HG03558 (cell line): ENCODE measurements around the gene CTNNA2.

ENCODE experiments used
- ATAC-seq: cut with Tn5 transposase; IDR thresholded peaks from one replicate; pipeline ENCODE4 v1.9.1; 2021; ENCODE audit warnings: moderate number of reproducible peaks; ENCODE audit not compliant: unreplicated experiment; ENCODE audit errors: extremely low read depth

Gene CTNNA2

DNA sequence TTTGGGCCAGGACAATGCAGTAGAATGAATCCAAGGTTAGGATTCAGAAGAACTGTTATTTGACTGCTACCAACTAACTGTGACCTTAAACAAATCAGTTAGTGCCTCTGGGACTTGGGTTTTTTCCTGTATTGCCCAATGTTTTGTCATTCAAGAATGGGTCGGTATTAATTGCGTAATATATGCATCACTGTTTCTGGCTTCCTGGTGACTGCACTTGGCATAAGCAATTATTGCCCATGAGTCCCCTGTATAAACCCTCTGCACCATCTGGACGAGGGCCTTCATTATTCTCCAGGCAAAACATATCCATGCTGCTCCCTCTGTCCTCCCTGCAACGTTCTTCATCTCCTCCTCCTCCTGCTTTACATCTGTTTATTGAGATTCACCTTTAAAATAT lies 1047.5 kb downstream of the CTNNA2 start:
- no peak for ATAC-seq

DNA sequence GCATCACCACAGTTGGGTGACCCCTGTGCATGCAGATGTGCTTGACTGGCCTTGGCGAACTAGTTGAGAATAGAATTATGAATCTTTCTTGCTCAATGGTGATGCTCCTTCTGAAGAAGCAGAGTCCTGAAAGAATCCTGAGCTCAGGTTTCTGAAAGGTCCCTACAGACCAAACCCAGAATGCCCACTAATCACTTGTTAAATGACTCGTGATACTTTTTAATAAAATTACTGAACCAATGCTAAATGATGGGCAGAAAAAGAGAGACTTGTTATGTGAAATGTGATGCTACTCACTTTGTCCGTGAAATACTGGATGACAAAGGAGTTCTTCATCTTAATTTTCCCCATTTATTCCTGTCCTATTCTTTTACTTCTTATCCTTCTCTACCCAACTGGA lies 1055.2 kb downstream of the CTNNA2 start:
- ATAC-seq = no peak

DNA sequence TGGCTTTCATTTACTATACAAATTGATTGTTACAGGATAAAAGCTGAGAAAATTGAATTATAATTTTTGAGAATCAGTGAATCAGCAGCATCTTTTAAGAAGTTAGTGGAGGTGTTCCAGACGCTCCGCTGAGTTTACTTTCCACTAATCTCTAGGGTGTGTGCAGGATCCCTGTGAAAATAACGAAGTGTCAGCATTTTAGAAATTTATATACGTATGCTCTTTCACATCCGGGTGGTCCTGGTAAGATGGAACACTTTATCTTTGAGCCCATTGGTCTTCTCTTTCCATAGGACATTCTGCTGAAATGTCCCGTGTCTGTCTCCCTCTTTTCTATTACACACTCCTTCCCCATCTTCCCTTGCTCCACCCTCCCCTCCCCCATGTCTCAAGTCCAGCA lies 1060.3 kb downstream of the CTNNA2 start:
- no peak for ATAC-seq

DNA sequence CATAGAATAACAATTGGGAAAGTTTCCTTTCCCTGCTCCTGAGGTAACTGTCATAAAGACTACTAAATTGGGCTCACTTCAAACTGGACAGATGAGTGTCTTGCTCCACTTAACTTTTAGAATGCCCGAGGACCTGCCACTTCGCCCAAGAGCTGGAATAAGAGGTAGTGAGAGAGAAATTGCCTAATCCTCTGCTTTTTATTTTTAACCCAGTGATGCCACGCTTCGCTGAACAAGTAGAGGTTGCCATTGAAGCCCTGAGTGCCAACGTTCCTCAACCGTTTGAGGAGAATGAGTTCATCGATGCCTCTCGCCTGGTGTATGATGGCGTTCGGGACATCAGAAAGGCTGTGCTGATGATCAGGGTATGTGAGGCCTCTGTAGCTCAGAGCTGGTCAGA lies 1061.1 kb downstream of the CTNNA2 start:
- no peak for ATAC-seq

DNA sequence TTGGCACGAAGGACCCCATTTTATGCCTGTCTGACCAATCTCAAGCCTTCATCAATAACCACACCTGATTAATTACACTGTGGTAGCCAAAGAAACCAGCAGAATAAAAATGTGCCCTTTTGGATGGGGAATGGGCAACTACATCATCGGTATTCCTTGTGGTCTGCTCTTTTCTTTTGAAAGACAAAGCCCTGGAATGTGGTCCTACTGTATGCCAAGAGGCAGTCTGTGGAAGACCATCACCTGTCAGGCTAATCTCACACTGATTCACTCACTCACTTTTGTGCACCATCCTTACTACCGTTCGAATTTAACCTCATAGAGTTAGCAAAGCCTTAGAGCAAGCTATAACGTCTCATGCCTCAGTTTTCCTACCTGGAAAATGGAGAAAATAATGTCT lies 1066.9 kb downstream of the CTNNA2 start:
- no peak for ATAC-seq

DNA sequence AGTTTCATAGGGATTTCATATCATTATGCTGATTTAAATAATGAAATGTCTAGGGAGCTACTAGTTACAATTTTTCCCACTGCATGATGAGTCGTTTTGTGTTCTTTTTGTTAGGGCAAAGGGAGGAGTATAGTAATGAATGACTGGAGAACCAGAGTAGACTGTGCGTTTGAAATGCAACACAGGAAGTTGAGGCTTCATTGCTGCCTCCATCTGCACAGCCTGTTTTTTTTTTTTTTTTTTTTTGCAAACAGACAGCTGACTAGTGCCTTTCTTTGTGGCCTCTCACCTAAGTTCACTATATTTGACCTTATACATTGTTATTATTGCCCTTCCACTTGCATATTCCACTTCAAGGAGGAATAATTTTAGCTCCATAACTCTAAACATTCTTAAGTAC lies 1078.4 kb downstream of the CTNNA2 start:
- no peak for ATAC-seq

DNA sequence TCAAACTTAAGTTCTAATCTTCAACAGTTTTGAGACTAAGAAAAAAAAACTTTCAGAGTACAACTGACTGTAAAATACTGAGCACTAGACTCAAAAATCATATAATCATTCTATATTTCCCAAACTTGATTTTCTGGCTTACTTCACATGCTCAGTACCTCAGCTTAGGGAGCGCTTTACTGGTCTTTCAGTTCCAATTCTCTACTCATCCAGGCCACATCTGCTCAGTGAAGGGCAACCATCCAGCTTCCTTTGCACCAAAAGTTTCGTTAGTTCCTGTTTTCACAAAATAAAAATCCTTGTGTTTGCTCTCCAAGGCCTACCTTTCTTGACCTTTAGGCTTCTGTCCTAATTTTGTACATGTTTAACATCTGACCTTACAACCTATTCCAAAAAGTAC lies 1079.3 kb downstream of the CTNNA2 start:
- no peak for ATAC-seq

DNA sequence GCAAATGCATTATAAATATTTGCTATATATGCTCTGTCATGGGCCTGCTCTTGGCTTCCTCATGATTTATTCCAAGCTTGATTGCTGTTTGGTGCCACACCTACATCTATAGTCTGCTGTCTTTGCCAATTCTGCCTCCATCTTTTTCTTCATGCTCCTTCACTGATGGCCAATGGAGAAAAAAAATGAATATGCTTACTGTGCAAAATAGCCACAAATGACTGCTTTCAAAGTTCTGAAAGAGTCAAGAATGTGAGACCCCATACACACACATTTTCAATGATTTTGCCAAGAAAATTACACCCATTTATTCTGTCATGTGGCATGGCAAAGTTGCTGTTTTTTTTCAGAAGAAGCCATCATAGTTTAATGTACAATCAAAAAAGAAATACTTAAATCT lies 1097.3 kb downstream of the CTNNA2 start:
- ATAC-seq = no peak

DNA sequence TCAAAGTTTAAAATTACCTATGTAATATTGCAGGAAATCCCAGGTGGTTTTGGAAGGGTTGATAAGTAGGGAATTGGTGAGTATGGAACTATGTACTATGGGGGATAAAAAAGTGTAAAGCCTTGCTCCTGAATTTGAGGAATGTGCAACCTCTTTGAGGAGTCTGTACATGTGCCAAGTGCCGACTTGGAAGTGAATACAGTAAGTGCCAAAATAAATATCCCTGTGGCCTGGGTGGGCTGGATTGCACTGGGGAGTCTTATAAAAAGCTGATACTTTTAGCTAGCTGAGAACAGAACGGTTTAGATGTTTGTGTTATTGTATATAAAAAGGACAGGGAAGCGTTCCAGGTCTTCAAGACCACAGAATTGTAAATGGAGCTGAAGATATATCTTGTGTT lies 1108.8 kb downstream of the CTNNA2 start:
- ATAC-seq = no peak

DNA sequence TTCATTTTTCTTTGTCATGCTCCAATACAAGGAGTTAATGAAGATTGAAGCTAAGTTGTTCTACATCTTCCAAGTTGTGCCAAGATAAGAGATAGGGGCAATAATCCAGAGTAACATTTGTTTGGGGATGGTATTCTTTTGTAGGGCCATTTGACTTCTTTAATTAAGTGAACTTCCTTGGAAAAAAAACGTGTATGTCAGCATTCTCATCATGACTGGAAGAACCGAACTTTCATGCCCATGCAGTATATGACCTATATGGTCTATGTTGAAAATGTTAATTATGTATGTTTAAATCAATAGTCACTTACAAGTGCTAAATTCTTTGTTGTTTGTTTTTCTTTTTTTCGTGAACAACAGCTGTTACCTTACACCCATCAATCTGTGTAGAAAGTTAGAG lies 1111.2 kb downstream of the CTNNA2 start:
- ATAC-seq = no peak

DNA sequence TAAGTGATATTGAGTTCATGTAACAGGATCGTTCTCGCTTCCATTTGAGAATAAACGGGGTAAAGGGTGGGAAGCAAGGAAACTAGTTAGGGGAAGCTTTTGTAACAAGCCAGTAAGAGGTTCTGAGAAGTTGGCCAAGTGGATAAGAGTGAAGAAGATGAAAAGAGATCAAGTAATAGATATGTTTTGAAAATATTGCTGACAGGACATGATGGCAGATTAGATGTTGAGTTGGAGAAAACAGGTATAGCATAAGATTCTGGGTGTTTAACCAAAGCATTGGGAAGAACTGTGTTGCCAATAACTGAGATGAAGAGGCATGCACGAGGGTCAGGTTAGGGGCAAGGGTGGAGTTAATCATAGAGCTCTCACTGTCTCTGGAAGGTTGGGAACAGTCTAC lies 1121.7 kb downstream of the CTNNA2 start:
- ATAC-seq = no peak

DNA sequence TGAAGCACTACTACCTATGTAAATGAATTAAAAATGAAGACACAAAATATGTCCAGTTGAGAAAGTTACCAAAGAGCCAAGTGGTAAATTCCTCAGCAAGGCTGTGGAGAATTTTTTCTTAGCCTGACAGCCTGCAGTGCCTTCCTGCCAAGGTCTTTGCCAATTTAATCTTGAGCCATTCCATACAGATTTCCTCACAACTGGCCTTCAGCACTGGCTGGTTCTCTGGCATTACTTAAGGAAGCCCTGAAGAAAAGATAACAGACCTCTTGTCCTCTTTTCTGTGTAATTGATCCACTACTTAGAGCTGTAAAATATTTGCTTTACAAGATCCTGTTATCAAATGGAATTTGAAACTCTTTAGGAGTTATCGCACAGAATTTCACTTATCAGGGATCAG lies 1125.9 kb downstream of the CTNNA2 start:
- ATAC-seq = no peak

DNA sequence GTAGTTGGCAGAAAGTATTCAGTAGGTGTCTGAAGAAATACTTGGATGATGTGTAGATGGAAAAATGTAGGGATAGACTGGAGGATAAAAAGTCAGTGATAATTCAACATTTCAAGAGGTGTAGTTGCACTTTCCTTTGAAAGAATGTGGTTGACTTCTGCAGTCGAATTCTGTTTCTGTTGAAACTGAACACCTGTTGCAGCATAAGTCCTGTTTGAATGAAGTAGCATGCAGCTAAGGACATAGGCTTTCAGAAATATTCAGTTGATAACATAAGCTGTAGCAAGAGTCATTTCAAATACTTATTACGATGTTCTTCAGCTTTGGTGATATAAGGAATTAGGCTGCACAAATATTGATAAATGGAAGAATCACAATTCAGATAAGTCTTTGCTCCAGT lies 1129.6 kb downstream of the CTNNA2 start:
- ATAC-seq = no peak

DNA sequence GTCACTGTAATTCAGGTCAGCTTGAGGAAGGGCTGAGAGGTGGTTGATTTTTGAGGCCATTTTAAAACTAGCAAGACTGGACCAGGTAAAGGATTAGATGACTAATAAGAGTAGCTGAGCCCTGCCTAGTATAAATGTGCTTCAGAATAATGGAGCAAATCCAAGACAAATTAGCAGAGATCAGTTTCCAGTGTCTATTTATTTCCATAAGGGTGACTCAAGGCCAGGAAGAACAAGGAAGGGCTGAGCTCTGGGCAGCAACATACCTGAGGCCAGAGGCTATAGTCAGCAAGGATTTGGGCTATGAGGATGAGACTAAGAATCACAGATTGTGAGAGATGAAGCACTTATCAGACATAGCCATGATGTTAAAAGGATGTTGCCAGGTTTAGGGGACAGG lies 1130.7 kb downstream of the CTNNA2 start:
- no peak for ATAC-seq

DNA sequence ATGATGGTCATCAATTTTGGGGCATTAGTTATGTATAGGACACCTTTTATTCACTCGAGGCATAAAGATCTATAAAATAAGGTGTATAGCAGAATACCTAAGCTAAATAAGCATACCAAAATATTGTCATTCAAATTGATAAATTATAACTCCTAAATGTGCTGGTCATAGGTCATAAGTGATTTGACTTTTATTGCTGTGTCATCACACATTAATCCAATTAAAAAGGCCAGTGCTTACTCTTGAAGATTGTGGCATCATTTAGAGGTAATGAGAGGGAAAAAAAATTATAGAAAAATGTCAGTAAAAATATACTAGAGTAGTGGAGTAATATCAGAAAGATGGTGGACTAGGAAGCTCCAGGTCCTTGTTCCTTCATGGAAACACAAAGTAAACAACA lies 1138.6 kb downstream of the CTNNA2 start:
- ATAC-seq = no peak

DNA sequence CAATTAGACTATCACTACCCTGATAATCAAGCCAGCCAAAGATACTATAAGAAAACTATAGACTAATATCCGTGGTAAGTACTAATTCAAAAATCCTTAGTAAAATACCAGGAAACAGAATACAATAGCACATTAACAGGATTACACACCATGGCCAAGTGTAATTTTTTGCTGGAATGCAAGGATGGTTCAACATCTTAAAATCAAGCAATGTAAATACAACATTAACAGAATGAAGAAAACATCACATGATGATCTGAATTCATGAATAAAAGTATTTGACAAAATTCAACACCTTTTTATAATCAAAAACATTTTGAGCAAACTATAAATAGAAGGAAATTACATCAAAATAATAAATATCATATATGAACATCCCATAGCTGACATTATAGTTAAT lies 1142.4 kb downstream of the CTNNA2 start:
- ATAC-seq = no peak

DNA sequence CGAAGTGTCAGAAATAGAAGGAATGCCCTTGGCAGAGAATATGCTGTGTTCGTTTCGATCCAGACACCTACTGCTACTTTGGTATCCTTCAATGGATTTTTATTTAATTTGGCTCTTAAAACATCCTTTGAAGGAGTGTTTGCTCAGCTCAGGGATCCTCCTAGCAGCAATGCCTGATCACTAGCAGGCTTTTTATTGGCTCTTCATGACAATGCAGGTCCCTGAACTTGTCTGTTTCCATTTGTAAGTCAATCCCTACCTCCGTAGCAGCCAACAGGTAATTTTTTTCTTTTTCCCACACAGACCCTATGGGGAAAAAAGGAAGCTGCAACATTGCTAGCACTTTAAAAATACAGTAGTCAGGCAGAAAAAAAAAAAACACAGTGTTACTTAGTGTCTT lies 1157.9 kb downstream of the CTNNA2 start:
- ATAC-seq = no peak

DNA sequence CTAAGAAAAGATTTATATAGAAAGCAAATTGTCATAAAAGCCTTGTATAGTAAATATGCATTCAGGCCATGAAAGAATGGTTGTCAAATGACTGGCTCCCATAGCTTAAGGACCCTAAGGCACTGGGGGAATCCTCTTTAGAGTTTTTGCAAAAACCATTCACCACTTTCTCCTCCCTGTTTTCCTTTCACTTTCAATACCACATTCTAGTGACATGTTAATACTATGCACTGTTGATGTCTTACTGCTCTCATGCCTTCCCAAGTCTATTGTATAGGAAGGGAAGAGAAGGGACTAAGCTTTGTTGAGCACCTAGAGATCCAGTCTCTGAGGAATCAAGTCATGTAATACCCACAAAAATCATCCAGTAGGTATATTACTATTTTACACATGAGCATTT lies 1174.7 kb downstream of the CTNNA2 start:
- ATAC-seq = no peak

DNA sequence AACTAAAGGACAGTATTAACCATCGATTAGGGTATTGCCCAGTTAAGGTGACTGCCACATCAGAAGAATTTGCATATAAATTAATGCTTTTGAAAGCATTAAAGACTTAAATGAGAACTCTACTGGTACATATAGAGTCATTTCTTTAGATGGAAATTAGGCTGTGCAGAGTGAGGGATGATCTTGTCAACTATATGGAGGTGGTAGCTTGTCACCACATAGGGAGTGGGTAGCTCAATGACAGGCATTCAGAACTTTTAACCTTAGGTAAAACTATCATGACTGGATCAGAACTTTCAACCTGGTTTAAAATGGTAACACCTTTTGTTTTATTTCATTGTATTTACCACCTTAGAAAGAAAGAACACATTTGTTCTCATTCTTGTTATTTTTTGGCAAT lies 1176.3 kb downstream of the CTNNA2 start:
- no peak for ATAC-seq
